Measurements from ENCODE around the gene GTF2IRD2. TPM values are rescaled to one million over a fixed set of nuclear protein-coding genes. Genes with fewer than 3 reads are reported as not detected.
"Not testable (repeated sequence)": the region's sequence is repeated elsewhere in the genome, so short reads cannot be mapped to it uniquely, and the experiment has no call there.

Gene GTF2IRD2
- total RNA-seq: 12.7 and 17.0 TPM in 2 replicates

- H3K9me3 ChIP-seq (ENCODE audit: low read depth, low read length); H3K27ac ChIP-seq (ENCODE audit: low read depth, low read length); DNase-seq (ENCODE audit: insufficient read length, low spot score, missing footprints); H3K4me1 ChIP-seq (ENCODE audit: insufficient read depth, low read length); H4K20me1 ChIP-seq (ENCODE audit: insufficient read depth, low read length); H3K4me3 ChIP-seq (ENCODE audit: insufficient read depth, low read length); H3K27me3 ChIP-seq (ENCODE audit: insufficient read depth, low read length); H3K79me2 ChIP-seq (ENCODE audit: insufficient read depth, low read length); H3K36me3 ChIP-seq (ENCODE audit: insufficient read depth, low read length); H3K4me2 ChIP-seq (ENCODE audit: insufficient read depth, low read length); H2AFZ ChIP-seq (ENCODE audit: low read length): not testable (repeated sequence)
These were observed at the start of gene GTF2IRD2 for GRCh38 chr7:74850833-74851721. TSS of gene GTF2IRD2 (minus strand) at chr7:74851605. CDS start at chr7:74836378, 15,227 bp downstream.

- H3K79me2 ChIP-seq (ENCODE audit: insufficient read depth, low read length); H3K9me3 ChIP-seq (ENCODE audit: low read depth, low read length); H3K27me3 ChIP-seq (ENCODE audit: insufficient read depth, low read length); H4K20me1 ChIP-seq (ENCODE audit: insufficient read depth, low read length); H3K36me3 ChIP-seq (ENCODE audit: insufficient read depth, low read length); DNase-seq (ENCODE audit: insufficient read length, low spot score, missing footprints); H3K4me1 ChIP-seq (ENCODE audit: insufficient read depth, low read length): not testable (repeated sequence)
- Histone ChIP-seq H3K4me2 (ENCODE audit: insufficient read depth, low read length) (peak overlapping the region; percentile 45), H3K4me3 (ENCODE audit: insufficient read depth, low read length) (peak overlapping the region; percentile 69), H3K27ac (ENCODE audit: low read depth, low read length) (peak overlapping the region; percentile 51), H2AFZ (ENCODE audit: low read length) (peak overlapping the region; percentile 68)
These were observed 39.0 kb upstream of the GTF2IRD2 start for GRCh38 chr7:74890158-74891123.

- not testable (repeated sequence) for H3K36me3 ChIP-seq (ENCODE audit: insufficient read depth, low read length); H3K4me3 ChIP-seq (ENCODE audit: insufficient read depth, low read length)
These were observed 38.2 kb upstream of the GTF2IRD2 start for GRCh38 chr7:74889518-74890129.

GRCh38 chr7:74885295-74885694, 33.9 kb upstream of the GTF2IRD2 start:
- DNase-seq (ENCODE audit: insufficient read length, low spot score, missing footprints); H3K27ac ChIP-seq (ENCODE audit: low read depth, low read length); H3K79me2 ChIP-seq (ENCODE audit: insufficient read depth, low read length); H3K4me1 ChIP-seq (ENCODE audit: insufficient read depth, low read length); H3K36me3 ChIP-seq (ENCODE audit: insufficient read depth, low read length); H2AFZ ChIP-seq (ENCODE audit: low read length); H3K9me3 ChIP-seq (ENCODE audit: low read depth, low read length); H4K20me1 ChIP-seq (ENCODE audit: insufficient read depth, low read length); H3K4me3 ChIP-seq (ENCODE audit: insufficient read depth, low read length); H3K4me2 ChIP-seq (ENCODE audit: insufficient read depth, low read length); H3K27me3 ChIP-seq (ENCODE audit: insufficient read depth, low read length): not testable (repeated sequence)

More at GRCh38 chr7:74889518-74890129, 38.2 kb upstream of the GTF2IRD2 start:
- not testable (repeated sequence) for H2AFZ ChIP-seq (ENCODE audit: low read length); DNase-seq (ENCODE audit: insufficient read length, low spot score, missing footprints); H3K9me3 ChIP-seq (ENCODE audit: low read depth, low read length); H3K79me2 ChIP-seq (ENCODE audit: insufficient read depth, low read length); H3K27me3 ChIP-seq (ENCODE audit: insufficient read depth, low read length); H3K27ac ChIP-seq (ENCODE audit: low read depth, low read length); H3K4me2 ChIP-seq (ENCODE audit: insufficient read depth, low read length); H4K20me1 ChIP-seq (ENCODE audit: insufficient read depth, low read length); H3K4me1 ChIP-seq (ENCODE audit: insufficient read depth, low read length)

- H3K4me1 ChIP-seq (ENCODE audit: insufficient read depth, low read length); H3K9me3 ChIP-seq (ENCODE audit: low read depth, low read length); H4K20me1 ChIP-seq (ENCODE audit: insufficient read depth, low read length); H3K4me3 ChIP-seq (ENCODE audit: insufficient read depth, low read length); DNase-seq (ENCODE audit: insufficient read length, low spot score, missing footprints); H2AFZ ChIP-seq (ENCODE audit: low read length); H3K36me3 ChIP-seq (ENCODE audit: insufficient read depth, low read length); H3K4me2 ChIP-seq (ENCODE audit: insufficient read depth, low read length); H3K27me3 ChIP-seq (ENCODE audit: insufficient read depth, low read length); H3K79me2 ChIP-seq (ENCODE audit: insufficient read depth, low read length); H3K27ac ChIP-seq (ENCODE audit: low read depth, low read length): not testable (repeated sequence)
These were observed 30.7 kb upstream of the GTF2IRD2 start for GRCh38 chr7:74882110-74882509.

- H3K4me2 ChIP-seq (ENCODE audit: insufficient read depth, low read length); H3K27ac ChIP-seq (ENCODE audit: low read depth, low read length); DNase-seq (ENCODE audit: insufficient read length, low spot score, missing footprints); H4K20me1 ChIP-seq (ENCODE audit: insufficient read depth, low read length); H3K9me3 ChIP-seq (ENCODE audit: low read depth, low read length); H3K79me2 ChIP-seq (ENCODE audit: insufficient read depth, low read length); H3K4me1 ChIP-seq (ENCODE audit: insufficient read depth, low read length); H3K36me3 ChIP-seq (ENCODE audit: insufficient read depth, low read length); H3K4me3 ChIP-seq (ENCODE audit: insufficient read depth, low read length); H2AFZ ChIP-seq (ENCODE audit: low read length); H3K27me3 ChIP-seq (ENCODE audit: insufficient read depth, low read length): not testable (repeated sequence)
These were observed 23.5 kb upstream of the GTF2IRD2 start for GRCh38 chr7:74874748-74875512.

- H3K4me1 ChIP-seq (ENCODE audit: insufficient read depth, low read length); H4K20me1 ChIP-seq (ENCODE audit: insufficient read depth, low read length); H2AFZ ChIP-seq (ENCODE audit: low read length); H3K27me3 ChIP-seq (ENCODE audit: insufficient read depth, low read length); H3K36me3 ChIP-seq (ENCODE audit: insufficient read depth, low read length); H3K4me3 ChIP-seq (ENCODE audit: insufficient read depth, low read length); H3K4me2 ChIP-seq (ENCODE audit: insufficient read depth, low read length); H3K79me2 ChIP-seq (ENCODE audit: insufficient read depth, low read length); H3K27ac ChIP-seq (ENCODE audit: low read depth, low read length); DNase-seq (ENCODE audit: insufficient read length, low spot score, missing footprints); H3K9me3 ChIP-seq (ENCODE audit: low read depth, low read length): not testable (repeated sequence)
These were observed 22.8 kb upstream of the GTF2IRD2 start for GRCh38 chr7:74874104-74874747.

All from osteoblast (primary cell).